Keratinocyte (primary cell): ENCODE measurements around the gene DIAPH3.

Source experiments
- EZH2 ChIP-seq: IDR thresholded peaks from one replicate; pipeline ENCODE4 v1.6.1; 2012; ENCODE audit warnings: inconsistent platforms, mild to moderate bottlenecking, low read length, moderate library complexity
- TF ChIP-seq, protein P1 (sequence below), 3 experiments: IDR thresholded peaks in 1 of 3; conservative IDR thresholded peaks in 1 of 3; optimal IDR thresholded peaks in 1 of 3; 2 replicates in 2 of 3; 3 replicates in 1 of 3; pipeline versions ENCODE3 to v1.5.1; 2011; ENCODE audit warnings: low read length in 3 of 3, mild to moderate bottlenecking in 3 of 3, moderate library complexity in 2 of 3, control low read depth in 1 of 3, inconsistent platforms in 1 of 3; ENCODE audit not compliant: insufficient read depth in 2 of 3; ENCODE audit errors: extremely low read depth in 1 of 3

DNA sequence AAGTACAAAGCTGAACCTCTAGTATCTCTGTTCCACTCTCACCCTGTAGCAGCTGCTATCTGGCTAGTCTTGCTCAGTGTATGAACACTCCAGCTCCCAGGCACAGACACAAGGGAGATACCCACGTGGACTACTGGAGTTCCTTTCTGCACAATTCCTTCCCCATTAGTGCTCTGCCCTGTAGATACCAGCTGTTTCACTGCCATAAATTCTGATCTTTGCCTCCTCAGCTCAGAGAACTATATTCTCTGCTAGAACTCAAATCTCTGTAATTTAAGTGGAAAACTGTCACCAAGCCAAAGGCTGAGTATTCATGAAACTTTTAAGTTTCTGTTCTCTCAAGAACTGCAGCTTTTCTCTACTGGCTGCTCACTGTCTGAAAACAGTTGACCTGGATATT lies 273.7 kb downstream of the DIAPH3 start:
- TF ChIP-seq, protein P1, sequence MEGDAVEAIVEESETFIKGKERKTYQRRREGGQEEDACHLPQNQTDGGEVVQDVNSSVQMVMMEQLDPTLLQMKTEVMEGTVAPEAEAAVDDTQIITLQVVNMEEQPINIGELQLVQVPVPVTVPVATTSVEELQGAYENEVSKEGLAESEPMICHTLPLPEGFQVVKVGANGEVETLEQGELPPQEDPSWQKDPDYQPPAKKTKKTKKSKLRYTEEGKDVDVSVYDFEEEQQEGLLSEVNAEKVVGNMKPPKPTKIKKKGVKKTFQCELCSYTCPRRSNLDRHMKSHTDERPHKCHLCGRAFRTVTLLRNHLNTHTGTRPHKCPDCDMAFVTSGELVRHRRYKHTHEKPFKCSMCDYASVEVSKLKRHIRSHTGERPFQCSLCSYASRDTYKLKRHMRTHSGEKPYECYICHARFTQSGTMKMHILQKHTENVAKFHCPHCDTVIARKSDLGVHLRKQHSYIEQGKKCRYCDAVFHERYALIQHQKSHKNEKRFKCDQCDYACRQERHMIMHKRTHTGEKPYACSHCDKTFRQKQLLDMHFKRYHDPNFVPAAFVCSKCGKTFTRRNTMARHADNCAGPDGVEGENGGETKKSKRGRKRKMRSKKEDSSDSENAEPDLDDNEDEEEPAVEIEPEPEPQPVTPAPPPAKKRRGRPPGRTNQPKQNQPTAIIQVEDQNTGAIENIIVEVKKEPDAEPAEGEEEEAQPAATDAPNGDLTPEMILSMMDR (optimal IDR thresholded peaks at IDR 0.05 in 1 of 3, IDR thresholded peaks at IDR 0.05 in 1 of 3, conservative IDR thresholded peaks at IDR 0.05 in 1 of 3; ENCODE audit: extremely low read depth in 1 of 3, insufficient read depth in 2 of 3, low read length in 3 of 3), result no peak
- no peak for TF ChIP-seq EZH2
